ENCODE results near the gene ZNF408.

The ZNF408 gene

GRCh38 chr11:46680815-46681214 lies 20.0 kb upstream of the ZNF408 start:
- peaks cover 32% of the 10 kb centered on the region for H3K36me3 Mint-ChIP-seq (ENCODE audit: low read depth)
- H3K9me3 Mint-ChIP-seq, result no peaks in the 10 kb centered on the region
- peaks cover under 1% of the 10 kb centered on the region for H3K4me1 Mint-ChIP-seq
- TF ChIP-seq CTCF (IDR thresholded peaks at IDR 0.05; ENCODE audit: unreplicated experiment in 3 of 3), result no peak
- no peaks in the 10 kb centered on the region for H3K27me3 Mint-ChIP-seq (ENCODE audit: low read depth)
- H3K4me3 Mint-ChIP-seq, result no peak overlapping the region
- H3K27ac Mint-ChIP-seq, result no peak overlapping the region

GRCh38 chr11:46681814-46682213 lies 19.0 kb upstream of the ZNF408 start:
- no peaks in the 10 kb centered on the region for H3K9me3 Mint-ChIP-seq
- no peaks in the 10 kb centered on the region for H3K27me3 Mint-ChIP-seq (ENCODE audit: low read depth)
- no peak for TF ChIP-seq CTCF (IDR thresholded peaks at IDR 0.05; ENCODE audit: unreplicated experiment in 3 of 3)

GRCh38 chr11:46682773-46683752 lies 17.8 kb upstream of the ZNF408 start:
- Mint-ChIP-seq H3K36me3 (ENCODE audit: low read depth) (peaks cover 38% of the 10 kb centered on the region), H3K27me3 (ENCODE audit: low read depth) (no peaks in the 10 kb centered on the region), H3K4me3 (no peak overlapping the region), H3K27ac (no peak overlapping the region), H3K4me1 (no peaks in the 10 kb centered on the region), H3K9me3 (no peaks in the 10 kb centered on the region)
- TF ChIP-seq CTCF (IDR thresholded peaks at IDR 0.05; ENCODE audit: unreplicated experiment in 3 of 3), result no peak

More at GRCh38 chr11:46681814-46682213, 19.0 kb upstream of the ZNF408 start:
- Mint-ChIP-seq H3K4me3 (no peak overlapping the region), H3K27ac (no peak overlapping the region), H3K36me3 (ENCODE audit: low read depth) (peaks cover 34% of the 10 kb centered on the region), H3K4me1 (no peaks in the 10 kb centered on the region)

- Mint-ChIP-seq H3K27me3 (ENCODE audit: low read depth) (no peaks in the 10 kb centered on the region), H3K4me1 (no peaks in the 10 kb centered on the region), H3K9me3 (no peaks in the 10 kb centered on the region), H3K36me3 (ENCODE audit: low read depth) (peaks cover 36% of the 10 kb centered on the region), H3K4me3 (no peak overlapping the region), H3K27ac (peak overlapping the region in 1 of 3 experiments; percentile 35)
- no peak for TF ChIP-seq CTCF (IDR thresholded peaks at IDR 0.05; ENCODE audit: unreplicated experiment in 3 of 3)
These were observed 16.5 kb upstream of the ZNF408 start for GRCh38 chr11:46684367-46684766.

- Mint-ChIP-seq H3K27me3 (ENCODE audit: low read depth) (no peaks in the 10 kb centered on the region), H3K36me3 (ENCODE audit: low read depth) (peaks cover 37% of the 10 kb centered on the region), H3K4me3 (no peak overlapping the region), H3K9me3 (no peaks in the 10 kb centered on the region), H3K27ac (peak overlapping the region; percentile 31 to 57 (median 35)), H3K4me1 (no peaks in the 10 kb centered on the region)
- no peak for TF ChIP-seq CTCF (IDR thresholded peaks at IDR 0.05; ENCODE audit: unreplicated experiment in 3 of 3)
These were observed 13.7 kb upstream of the ZNF408 start for GRCh38 chr11:46686886-46687795.
